Measurements from ENCODE around the gene ADPRHL1. TPM values are rescaled to one million over a fixed set of nuclear protein-coding genes. Genes with fewer than 3 reads are reported as not detected.

The ADPRHL1 gene
- total RNA-seq, 1 donor from 2014 or later, result 2.7 TPM

- no peaks in the 10 kb centered on the region for H3K36me3 ChIP-seq
- no peaks in the 10 kb centered on the region for H3K4me1 ChIP-seq
- no peak overlapping the region for H3K4me3 ChIP-seq
- no peak overlapping the region for H3K27ac ChIP-seq
- intact Hi-C loops (cut with DNase I), result no loop called here
- TF ChIP-seq CTCF (IDR thresholded peaks at IDR 0.05), result no peak
- ATAC-seq (no peak), DNase-seq (no peak)
- H3K27me3 ChIP-seq (ENCODE audit: low read depth), result no peaks in the 10 kb centered on the region
- no peaks in the 10 kb centered on the region for H3K9me3 ChIP-seq
Observed at GRCh38 chr13:113419531-113420193, 33.6 kb downstream of the ADPRHL1 start.

- DNase-seq, result no peak
- TF ChIP-seq CTCF (IDR thresholded peaks at IDR 0.05), result no peak
- H3K27me3 ChIP-seq (ENCODE audit: low read depth), result no peaks in the 10 kb centered on the region
- H3K4me1 ChIP-seq, result no peaks in the 10 kb centered on the region
- H3K9me3 ChIP-seq, result no peaks in the 10 kb centered on the region
- H3K27ac ChIP-seq, result no peak overlapping the region
- H3K36me3 ChIP-seq, result no peaks in the 10 kb centered on the region
- no peak overlapping the region for H3K4me3 ChIP-seq
- intact Hi-C loops (cut with DNase I), result no loop called here
- ATAC-seq, result no peak
Observed at GRCh38 chr13:113418722-113419049, 34.6 kb downstream of the ADPRHL1 start.

- DNase-seq (no peak), ATAC-seq (no peak)
- no peaks in the 10 kb centered on the region for H3K36me3 ChIP-seq
- no peak overlapping the region for H3K27ac ChIP-seq
- no peaks in the 10 kb centered on the region for H3K9me3 ChIP-seq
- no peak overlapping the region for H3K4me3 ChIP-seq
- TF ChIP-seq CTCF (IDR thresholded peaks at IDR 0.05), result no peak
- H3K27me3 ChIP-seq (ENCODE audit: low read depth), result no peaks in the 10 kb centered on the region
- intact Hi-C loops (cut with DNase I), result no loop called here
- no peaks in the 10 kb centered on the region for H3K4me1 ChIP-seq
Observed at GRCh38 chr13:113417836-113418721, 35.2 kb downstream of the ADPRHL1 start.

GRCh38 chr13:113417008-113417751 lies 36.1 kb downstream of the ADPRHL1 start:
- H3K36me3 ChIP-seq, result no peaks in the 10 kb centered on the region
- ATAC-seq (no peak), DNase-seq (no peak)
- no peaks in the 10 kb centered on the region for H3K4me1 ChIP-seq
- no peak overlapping the region for H3K4me3 ChIP-seq
- no peaks in the 10 kb centered on the region for H3K9me3 ChIP-seq
- no peaks in the 10 kb centered on the region for H3K27me3 ChIP-seq (ENCODE audit: low read depth)
- H3K27ac ChIP-seq, result no peak overlapping the region
- intact Hi-C loops (cut with DNase I), result no loop called here
- TF ChIP-seq CTCF (IDR thresholded peaks at IDR 0.05), result no peak

- Histone ChIP-seq H3K4me1 (no peaks in the 10 kb centered on the region), H3K27me3 (ENCODE audit: low read depth) (no peaks in the 10 kb centered on the region), H3K9me3 (no peaks in the 10 kb centered on the region), H3K27ac (no peak overlapping the region), H3K36me3 (no peaks in the 10 kb centered on the region), H3K4me3 (no peak overlapping the region)
- DNase-seq, result no peak
- no peak for ATAC-seq
- no peak for TF ChIP-seq CTCF (IDR thresholded peaks at IDR 0.05)
- intact Hi-C loops (cut with DNase I), result no loop called here
Observed at GRCh38 chr13:113415825-113416224, 37.5 kb downstream of the ADPRHL1 start.

All from lower lobe of right lung (tissue), 2 donors.